Skeletal muscle cell (primary cell): ENCODE data around the gene TMEM178A.
"Not testable (repeated sequence)": the region's sequence is repeated elsewhere in the genome, so short reads cannot be mapped to it uniquely, and the experiment has no call there.

Experiments
- DNase-seq: peaks from one replicate; pipeline ENCODE4 v3.0.0-alpha.2; 2010; ENCODE audit warnings: low read depth
- H3K4me3 ChIP-seq: 2 replicates; pipeline ENCODE4 v1.5.1; 2011; ENCODE audit warnings: low read depth, mild to moderate bottlenecking, control low read depth, low read length, moderate library complexity

The TMEM178A gene

DNA sequence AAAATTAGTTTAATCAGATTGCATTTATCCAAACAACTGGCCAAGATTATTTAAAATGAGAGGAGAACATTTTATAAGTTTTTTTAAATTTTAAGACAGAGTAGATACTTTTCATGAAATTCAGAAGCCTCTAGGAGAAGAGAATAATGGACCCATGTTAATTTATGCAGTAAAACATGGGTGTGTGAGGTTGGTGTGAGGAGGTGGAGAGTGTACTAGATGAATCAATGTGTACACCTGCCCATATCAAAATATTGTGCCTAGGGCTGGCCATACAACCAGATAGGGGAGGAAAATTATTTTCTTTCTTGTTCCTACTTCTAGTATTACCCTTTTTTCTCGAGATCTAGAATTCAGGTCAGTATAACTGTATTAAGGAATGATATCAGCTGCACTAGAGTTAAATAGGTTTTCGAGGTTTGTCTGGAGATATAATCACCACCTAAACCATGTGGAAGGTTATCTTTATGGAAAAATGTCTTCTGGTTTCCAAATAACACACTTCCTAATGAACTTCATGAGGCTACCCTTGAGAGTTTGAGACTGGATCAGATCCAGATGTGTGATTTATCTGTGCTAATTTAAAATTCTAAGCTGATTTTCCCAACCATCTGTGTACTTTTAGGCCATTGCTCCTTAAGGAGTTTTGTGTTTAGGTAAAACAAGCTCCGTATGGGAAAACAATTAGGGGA, 37.6 kb downstream of the TMEM178A start:
- DNase-seq: no peak
- no peak overlapping the region for H3K4me3 ChIP-seq

DNA sequence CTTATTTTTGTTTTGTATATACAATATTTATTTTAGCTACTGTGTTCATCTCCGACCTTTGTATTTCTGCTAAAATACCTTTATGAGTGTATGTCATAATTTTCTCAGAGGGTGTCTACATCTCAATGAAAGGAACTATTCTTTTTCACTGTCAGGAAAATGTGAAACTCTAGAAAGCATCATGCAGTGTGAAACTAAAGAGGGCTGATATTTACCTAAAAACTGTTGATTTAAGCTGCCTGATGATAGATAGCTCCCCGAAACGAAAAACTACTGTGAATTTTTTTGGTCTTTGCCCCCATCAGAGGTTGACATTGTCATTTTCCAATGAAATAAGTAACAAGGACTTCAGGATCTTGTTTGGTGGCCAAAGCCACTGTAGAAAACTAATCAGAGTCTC, 38.8 kb downstream of the TMEM178A start:
- no peak overlapping the region for H3K4me3 ChIP-seq
- no peak for DNase-seq

DNA sequence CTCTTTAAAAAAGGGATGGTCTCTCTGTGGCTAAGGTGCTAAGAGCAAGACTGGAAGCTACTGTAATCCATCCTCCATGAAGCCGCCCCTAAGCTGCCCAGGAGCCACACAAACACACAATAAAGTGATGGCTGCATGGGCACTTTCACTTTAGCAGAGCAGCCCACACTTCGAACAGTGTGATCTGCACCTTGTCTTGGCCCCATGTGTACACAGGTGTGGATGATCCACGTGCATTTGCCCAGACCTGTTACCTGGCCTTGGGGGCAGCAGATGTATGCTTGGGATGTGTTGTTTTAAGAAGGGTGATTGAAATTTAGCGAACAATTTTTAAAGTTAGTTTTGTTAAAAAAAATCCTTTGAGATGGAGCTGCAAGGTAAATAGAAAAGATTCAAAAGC, 39.9 kb downstream of the TMEM178A start:
- H3K4me3 ChIP-seq: no peak overlapping the region
- DNase-seq: no peak

- no peak for DNase-seq
- H3K4me3 ChIP-seq: no peak overlapping the region
Measured at GRCh38 chr2:39706312-39706711, 40.6 kb downstream of the TMEM178A start.

DNA sequence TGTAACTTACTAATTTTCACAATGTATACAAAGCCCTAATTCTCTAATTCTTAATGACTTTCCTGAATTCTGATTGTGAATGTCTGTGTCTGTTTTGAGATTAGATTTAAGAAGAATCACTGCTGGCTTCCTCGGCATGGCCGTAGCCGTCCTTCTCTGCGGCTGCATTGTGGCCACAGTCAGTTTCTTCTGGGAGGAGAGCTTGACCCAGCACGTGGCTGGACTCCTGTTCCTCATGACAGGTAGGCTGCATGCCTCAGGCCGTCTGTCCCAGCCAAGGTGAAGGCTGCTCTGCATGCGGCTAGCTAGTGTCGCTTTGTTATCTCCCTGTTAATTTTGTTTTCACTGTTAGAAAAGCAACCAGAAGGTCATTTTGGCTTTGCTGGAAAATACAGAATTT, 41.2 kb downstream of the TMEM178A start:
- no peak overlapping the region for H3K4me3 ChIP-seq
- no peak for DNase-seq

- no peak overlapping the region for H3K4me3 ChIP-seq
- DNase-seq: no peak
Measured at GRCh38 chr2:39708003-39708402, 42.3 kb downstream of the TMEM178A start.

DNA sequence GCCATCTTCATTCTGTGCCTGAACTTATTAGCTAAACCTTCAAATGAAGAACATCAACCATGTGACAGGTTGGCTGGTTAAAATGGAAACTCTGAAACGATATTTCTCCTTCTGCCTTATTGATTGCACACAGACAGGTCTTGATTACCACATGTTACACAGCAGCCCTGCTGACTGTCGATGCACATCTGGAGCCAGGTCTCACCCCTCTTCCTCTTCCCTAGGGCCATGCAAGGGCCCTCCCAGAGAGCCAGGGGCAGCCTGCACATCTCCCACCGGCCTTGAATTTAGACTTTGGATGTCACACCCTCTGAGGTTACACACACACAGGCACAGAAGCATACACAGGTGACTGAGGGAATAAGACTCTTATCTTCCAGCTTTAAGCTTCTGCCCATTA, 45.1 kb downstream of the TMEM178A start:
- no peak overlapping the region for H3K4me3 ChIP-seq
- no peak for DNase-seq

DNA sequence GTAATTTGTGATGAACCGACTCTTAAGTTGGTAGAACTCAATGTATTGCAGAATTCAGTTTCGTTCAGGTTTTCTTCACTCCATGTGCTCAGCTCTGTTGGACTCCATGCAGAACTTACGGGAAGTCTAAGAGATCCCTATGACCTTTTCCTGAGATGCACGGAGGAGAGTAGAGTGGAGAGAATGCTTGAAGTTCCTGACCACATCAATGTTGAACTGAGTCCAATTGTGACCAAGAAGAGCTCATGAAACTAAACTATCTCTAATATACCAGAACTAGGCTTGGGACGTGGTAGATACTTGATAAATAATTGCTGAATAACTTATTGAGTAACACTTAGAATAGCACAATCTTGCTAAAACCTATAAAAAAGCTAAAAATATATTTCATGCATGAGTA, 47.2 kb downstream of the TMEM178A start:
- DNase-seq: no peak

GRCh38 chr2:39715095-39715494, 49.4 kb downstream of the TMEM178A start:
- no peak for DNase-seq
- no peak overlapping the region for H3K4me3 ChIP-seq

More for the DNA sequence above, 47.2 kb downstream of the TMEM178A start:
- H3K4me3 ChIP-seq: no peak overlapping the region

- no peak for DNase-seq
- H3K4me3 ChIP-seq: no peak overlapping the region
Measured at GRCh38 chr2:39715822-39716221, 50.1 kb downstream of the TMEM178A start.

- DNase-seq: no peak
- no peak overlapping the region for H3K4me3 ChIP-seq
Measured at GRCh38 chr2:39717067-39717466, 51.4 kb downstream of the TMEM178A start.

DNA sequence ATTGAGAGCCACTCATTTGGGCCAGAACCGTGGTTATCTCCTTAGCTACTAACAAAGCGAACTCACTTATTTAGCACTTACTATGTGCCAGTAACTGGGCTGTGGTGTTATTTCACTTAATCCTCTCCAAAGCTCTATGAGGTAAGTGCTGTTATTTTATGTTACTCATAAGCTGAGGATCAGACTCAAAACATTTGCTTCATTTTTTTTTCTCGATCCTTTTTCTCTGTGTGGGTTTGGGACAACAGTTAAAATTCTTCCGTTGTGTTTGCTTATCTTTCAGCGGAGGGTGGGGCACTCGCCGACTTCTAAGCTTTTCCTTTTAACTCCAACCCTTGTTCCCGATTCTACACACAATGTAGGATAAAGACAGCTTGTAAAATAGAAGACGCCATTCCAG, 52.8 kb downstream of the TMEM178A start:
- no peak for DNase-seq
- no peak overlapping the region for H3K4me3 ChIP-seq

- no peak for DNase-seq
- H3K4me3 ChIP-seq: no peak overlapping the region
Measured at GRCh38 chr2:39719317-39719716, 53.6 kb downstream of the TMEM178A start.

GRCh38 chr2:39720970-39721369, 55.3 kb downstream of the TMEM178A start:
- no peak overlapping the region for H3K4me3 ChIP-seq
- no peak for DNase-seq

- DNase-seq: no peak
- no peak overlapping the region for H3K4me3 ChIP-seq
Measured at GRCh38 chr2:39723497-39723896, 57.8 kb downstream of the TMEM178A start.

DNA sequence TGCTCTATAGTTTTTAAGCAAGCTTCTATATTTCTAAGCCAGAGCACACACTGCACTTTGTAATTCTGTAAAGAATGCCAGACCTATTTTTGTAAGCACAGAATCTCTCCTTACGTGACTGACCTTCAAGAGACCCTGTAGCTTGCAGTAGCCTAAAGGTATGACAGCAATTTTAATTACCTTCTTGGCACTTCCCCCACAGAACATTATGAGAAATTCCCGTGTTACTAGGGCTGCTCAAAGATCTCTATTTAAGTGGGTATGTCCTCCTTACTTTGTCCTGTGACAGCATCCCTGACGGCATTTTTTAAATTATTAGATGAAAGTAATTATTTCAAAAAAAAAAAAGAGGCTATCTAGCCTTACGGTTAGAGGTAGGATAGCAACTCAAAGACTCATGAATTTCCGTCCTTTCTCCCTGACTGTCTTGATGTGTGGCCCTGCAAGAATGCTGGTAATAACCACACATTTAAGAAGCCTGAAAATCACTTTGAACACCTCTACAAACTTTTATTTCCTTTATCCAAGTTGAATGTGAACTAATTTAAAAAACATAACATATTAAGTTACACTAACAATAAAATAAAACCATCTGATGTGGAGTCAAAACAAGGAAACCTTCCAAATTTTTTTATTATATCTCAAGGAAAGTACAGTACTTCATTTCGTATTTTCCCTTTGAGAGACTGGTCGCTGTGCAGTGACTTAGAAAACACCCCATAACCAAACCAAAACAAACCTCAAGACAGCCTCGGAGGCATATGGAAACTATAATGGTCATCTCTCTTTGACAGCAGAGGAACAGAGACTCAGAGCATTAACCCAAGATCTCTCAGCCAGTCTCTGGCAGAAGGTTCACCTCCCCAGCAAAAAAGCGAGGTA, 58.5 kb downstream of the TMEM178A start:
- no peak for DNase-seq

GRCh38 chr2:39724828-39725144, 59.1 kb downstream of the TMEM178A start:
- H3K4me3 ChIP-seq: no peak overlapping the region
- no peak for DNase-seq

More for the DNA sequence above, 58.5 kb downstream of the TMEM178A start:
- H3K4me3 ChIP-seq: no peak overlapping the region

DNA sequence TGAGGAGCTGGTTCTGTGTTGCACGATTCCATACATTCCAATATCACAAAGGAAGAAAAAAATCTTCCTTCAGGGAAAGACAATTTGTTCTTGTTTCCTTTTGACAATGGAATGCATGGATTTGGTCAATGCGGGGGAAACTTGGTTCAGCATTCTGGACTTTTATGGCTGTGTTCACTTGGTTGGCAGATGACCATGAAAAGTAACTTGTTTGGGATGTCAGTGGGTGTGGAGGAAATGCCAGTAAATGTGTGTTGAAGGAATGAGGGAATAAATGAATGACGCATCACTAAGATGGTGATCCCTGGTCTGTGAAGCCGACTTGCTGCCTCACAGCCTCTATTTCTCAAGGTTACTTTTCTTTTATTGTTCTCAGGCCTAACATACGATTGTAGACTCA, 59.7 kb downstream of the TMEM178A start:
- no peak for DNase-seq
- no peak overlapping the region for H3K4me3 ChIP-seq

- H3K4me3 ChIP-seq, DNase-seq: not testable (repeated sequence)
Measured at GRCh38 chr2:39728085-39728484, 62.4 kb downstream of the TMEM178A start.

DNA sequence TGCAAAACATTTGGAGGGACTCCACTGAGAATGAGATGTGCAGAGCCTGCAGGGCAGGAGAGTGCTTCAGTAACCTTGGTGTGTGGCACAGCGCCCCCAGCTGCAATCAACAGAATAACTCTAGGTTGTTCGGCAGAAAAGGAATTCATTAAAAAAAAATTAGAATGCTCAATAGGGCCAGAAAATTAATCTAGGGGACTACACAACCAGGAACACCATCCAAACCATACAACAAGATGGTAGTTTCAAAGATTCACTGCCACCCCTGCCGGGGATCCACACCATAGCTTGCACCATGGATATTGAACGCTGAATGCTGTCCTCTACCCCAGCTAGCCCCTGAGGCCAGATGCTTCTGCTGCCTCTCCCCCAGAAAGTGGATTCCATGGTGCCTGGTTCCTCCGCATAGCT, 63.2 kb downstream of the TMEM178A start:
- DNase-seq: no peak
- H3K4me3 ChIP-seq: no peak overlapping the region

DNA sequence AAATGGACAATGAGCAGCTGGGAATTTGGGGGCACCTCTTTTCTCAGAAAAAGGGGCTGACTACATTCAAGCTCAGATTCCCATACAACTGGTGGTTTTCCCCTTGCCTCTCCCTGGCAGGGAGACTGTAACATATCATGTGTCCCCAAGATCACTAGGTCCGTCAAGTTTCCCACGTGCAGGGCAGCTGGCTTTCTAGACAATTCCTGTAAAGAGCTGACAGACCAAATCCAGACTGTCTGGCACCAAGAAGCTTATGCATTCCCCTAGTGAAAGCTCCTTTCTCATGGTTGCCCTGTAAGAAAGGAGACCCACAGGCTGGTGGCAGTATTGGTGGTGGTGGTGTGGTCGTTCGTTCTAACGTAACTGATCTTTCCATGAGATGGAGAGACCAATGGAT, 64.6 kb downstream of the TMEM178A start:
- DNase-seq: no peak
- H3K4me3 ChIP-seq: no peak overlapping the region
